Kidney (tissue), 14 donors: ENCODE results near the gene POLR2J. TPM values are rescaled to one million over a fixed set of nuclear protein-coding genes. Genes with fewer than 3 reads are reported as not detected.

ENCODE experiments used
- DNase-seq, 5 donors: peaks; one replicate each; pipeline ENCODE4 v3.0.0-alpha.2; 2013 to 2020
- FAIRE-seq: peaks from 2 replicates; lab custom pipeline; 2012; peaks lifted over from hg19 to GRCh38; lab: Jason Lieb, UNC
- H3K27ac ChIP-seq, 2 donors: one replicate each; pipeline ENCODE4 v1.7.0; 2013; ENCODE audit warnings: low read depth in 2 of 2, low read length in 2 of 2, inconsistent platforms in 1 of 2
- H3K27me3 ChIP-seq: one replicate; pipeline ENCODE4 v1.7.1; 2013; ENCODE audit warnings: low read length, inconsistent platforms; ENCODE audit not compliant: control insufficient read depth, insufficient read depth
- H3K36me3 ChIP-seq, 3 donors: one replicate each; pipeline versions ENCODE4 v1.7.0 to v1.7.1; 2013; ENCODE audit warnings: low read length in 3 of 3, control low read depth in 1 of 3, inconsistent platforms in 1 of 3; ENCODE audit not compliant: insufficient read depth in 3 of 3, control insufficient read depth in 2 of 3
- H3K4me1 ChIP-seq, 3 donors: one replicate each; pipeline versions ENCODE4 v1.7.0 to v1.7.1; 2013; ENCODE audit warnings: low read length in 3 of 3, inconsistent platforms in 1 of 3, low read depth in 1 of 3; ENCODE audit not compliant: control insufficient read depth in 2 of 3, insufficient read depth in 2 of 3
- H3K4me3 ChIP-seq, 3 donors: one replicate each; pipeline versions ENCODE4 v1.7.0 to v1.8.1; 2013; ENCODE audit warnings: low read length in 3 of 3, control low read depth in 1 of 3, inconsistent platforms in 1 of 3
- H3K9ac ChIP-seq, 3 donors: one replicate each; pipeline versions ENCODE4 v1.7.0 to v1.7.1; 2013; ENCODE audit warnings: low read length in 3 of 3, control low read depth in 1 of 3, inconsistent platforms in 1 of 3
- H3K9me3 ChIP-seq, 3 donors: one replicate each; pipeline versions ENCODE4 v1.7.0 to v1.7.1; 2013; ENCODE audit warnings: low read length in 3 of 3, control low read depth in 1 of 3, inconsistent platforms in 1 of 3; ENCODE audit not compliant: control insufficient read depth in 2 of 3, insufficient read depth in 1 of 3
- intact Hi-C: fragments of 100-400 bp; cut with DNase I; formaldehyde crosslinking; loops from one replicate; pipeline ENCODE4 v1.11.1; 2022
- polyA plus RNA-seq: library from polyadenylated mRNA; stranded (reverse); fragments of 350-450 nt; fragmentation: Illumina TruSeq; extraction: RNeasy Lipid Tissue Mini Kit (QIAGEN cat#74804); gene quantifications from one replicate; pipeline ENCODE4 v1.2.3, GENCODE V29; 2014; ENCODE audit warnings: low read depth, low replicate concordance; ENCODE audit not compliant: insufficient read depth
- total RNA-seq: library from RNA; stranded (reverse); fragmentation: NEBNext Ultra II Directional; extraction: Animal tissue kit (Norgen Biotek cat#: 25700); gene quantifications from one replicate; pipeline ENCODE4 v1.2.1, GENCODE V29; 2021
- TF ChIP-seq, protein P1 (sequence below): IDR thresholded peaks from 3 replicates; pipeline ENCODE4 v1.5.1; 2012; ENCODE audit warnings: mild to moderate bottlenecking, moderate library complexity, borderline replicate concordance; ENCODE audit not compliant: insufficient read depth; ENCODE audit errors: extremely low read depth
- donor health status: control.
- donor health status: control.
- donor health status: control.
- donor health status: control.
- donor health status: control.
- donor health status: DM: yes; HTN: yes; CAD: no.
- donor health status: Normal renal cell carcinoma (clear cell type).

POLR2J gene
- total and polyA plus RNA-seq, 2 donors from 2014 or later, result 42.0 to 117 TPM

DNA sequence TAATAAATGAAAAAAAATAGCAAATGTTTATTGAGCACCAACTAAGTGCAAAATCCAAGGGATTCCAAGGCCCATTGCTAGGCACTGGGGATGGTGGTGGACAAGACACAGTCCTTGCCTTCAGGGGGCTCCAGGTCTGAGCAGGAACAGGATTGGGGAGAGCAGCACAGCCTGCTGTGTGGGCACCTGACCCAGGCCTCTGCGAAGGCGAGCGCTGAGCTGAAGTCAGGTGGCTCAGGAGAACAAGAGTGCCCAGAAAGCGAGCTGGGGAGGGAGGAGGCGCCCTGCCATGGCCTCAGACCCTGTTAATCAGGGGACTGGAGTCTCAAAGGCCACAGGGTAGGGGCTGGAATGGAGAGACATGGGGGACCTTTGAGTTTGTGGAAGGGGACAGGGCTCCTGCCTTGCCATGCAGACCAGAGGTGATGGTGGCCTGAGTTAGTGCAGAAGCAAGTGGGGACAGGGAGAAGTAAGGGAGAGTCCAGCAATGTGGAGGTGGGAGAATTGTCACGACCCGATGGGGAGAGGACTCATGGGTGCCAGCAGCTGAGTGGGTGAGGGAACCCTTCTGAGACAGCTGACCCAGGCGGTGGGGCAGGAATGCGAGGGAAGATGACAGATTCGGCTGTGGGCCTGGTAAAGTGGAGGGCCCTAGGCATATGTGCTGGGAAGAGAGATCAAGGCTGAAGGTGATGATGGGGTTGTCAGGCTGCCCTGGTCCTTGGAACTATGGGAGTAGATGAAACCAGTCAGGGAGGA is 49.4 kb downstream of the POLR2J start:
- Histone ChIP-seq H3K9me3 (no peaks in the 10 kb centered on the region), H3K27me3 (no peaks in the 10 kb centered on the region), H3K27ac (no peak overlapping the region), H3K4me1 (peaks cover 0 to 9% (median 7%) of the 10 kb centered on the region in 3 donors), H3K9ac (no peak overlapping the region), H3K36me3 (peaks cover 0 to 8% (median 2%) of the 10 kb centered on the region in 3 donors), H3K4me3 (no peak overlapping the region)
- no peak for DNase-seq
- intact Hi-C loops, result no loop called here
- TF ChIP-seq, protein P1, sequence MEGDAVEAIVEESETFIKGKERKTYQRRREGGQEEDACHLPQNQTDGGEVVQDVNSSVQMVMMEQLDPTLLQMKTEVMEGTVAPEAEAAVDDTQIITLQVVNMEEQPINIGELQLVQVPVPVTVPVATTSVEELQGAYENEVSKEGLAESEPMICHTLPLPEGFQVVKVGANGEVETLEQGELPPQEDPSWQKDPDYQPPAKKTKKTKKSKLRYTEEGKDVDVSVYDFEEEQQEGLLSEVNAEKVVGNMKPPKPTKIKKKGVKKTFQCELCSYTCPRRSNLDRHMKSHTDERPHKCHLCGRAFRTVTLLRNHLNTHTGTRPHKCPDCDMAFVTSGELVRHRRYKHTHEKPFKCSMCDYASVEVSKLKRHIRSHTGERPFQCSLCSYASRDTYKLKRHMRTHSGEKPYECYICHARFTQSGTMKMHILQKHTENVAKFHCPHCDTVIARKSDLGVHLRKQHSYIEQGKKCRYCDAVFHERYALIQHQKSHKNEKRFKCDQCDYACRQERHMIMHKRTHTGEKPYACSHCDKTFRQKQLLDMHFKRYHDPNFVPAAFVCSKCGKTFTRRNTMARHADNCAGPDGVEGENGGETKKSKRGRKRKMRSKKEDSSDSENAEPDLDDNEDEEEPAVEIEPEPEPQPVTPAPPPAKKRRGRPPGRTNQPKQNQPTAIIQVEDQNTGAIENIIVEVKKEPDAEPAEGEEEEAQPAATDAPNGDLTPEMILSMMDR, result no peak
- no peak for FAIRE-seq

DNA sequence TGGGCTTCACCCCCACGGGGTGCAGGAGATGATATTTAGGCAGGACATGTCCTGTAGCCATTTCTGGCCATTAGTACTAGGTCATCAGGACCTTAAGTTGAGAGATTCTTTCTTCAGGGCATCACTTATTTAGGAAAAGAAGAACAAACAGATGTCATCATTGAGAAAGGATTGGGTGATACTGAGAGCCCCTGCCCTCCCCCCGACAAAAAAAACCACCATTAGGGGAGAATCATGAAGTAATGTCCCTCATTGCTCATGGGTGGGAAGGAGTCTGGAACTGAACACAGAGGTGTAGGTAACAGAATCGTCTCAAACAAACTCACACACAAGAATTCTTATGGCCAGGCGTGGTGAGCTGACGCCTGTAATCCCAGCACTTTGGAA is 51.7 kb downstream of the POLR2J start:
- FAIRE-seq (no peak), DNase-seq (no peak)
- Histone ChIP-seq H3K4me3 (no peak overlapping the region), H3K4me1 (peaks cover 0 to 7% (median 4%) of the 10 kb centered on the region in 3 donors), H3K27ac (peak overlapping the region in 1 of 2 donors; percentile 11), H3K9me3 (no peaks in the 10 kb centered on the region), H3K36me3 (peaks cover 0 to 10% (median 2%) of the 10 kb centered on the region in 3 donors), H3K27me3 (no peaks in the 10 kb centered on the region), H3K9ac (no peak overlapping the region)
- intact Hi-C loops, result no loop called here
- TF ChIP-seq, protein P1, result no peak

DNA sequence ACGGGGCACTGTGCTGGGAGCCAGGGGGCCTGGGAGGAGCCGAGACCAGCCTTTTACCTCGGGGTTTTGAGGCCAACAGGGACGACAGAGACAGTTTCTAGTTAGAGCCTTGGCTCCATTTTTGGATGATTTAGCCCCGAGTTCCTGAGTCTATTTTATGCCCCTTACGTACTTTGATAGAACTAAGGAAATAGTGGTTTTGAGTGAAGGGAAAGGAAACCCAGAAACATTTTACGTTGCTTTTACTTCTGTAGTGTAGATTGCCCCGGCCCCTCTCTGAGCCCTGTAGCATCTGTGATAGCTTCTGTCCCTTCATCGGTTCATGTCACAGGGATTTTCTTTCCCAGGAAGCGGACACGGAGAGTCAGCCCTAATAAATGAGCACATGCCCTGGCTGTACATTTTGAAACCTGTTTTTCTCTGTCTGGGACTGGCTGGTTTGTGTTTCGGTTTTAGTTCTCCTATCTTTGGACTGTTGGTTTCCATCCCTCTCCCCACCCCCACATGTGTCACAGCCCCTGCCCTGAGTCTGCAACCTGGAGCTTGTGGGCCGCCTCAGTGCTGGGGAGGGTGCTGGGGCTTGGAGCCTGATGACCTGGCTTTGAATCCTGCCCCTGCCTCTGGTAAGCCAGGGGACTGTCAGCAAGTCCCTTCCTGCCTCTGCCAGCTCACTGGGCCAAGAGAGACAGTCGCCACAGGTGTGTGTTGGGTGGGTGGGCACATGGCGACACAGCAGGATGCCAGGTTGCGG is 52.3 kb downstream of the POLR2J start:
- DNase-seq (no peak), FAIRE-seq (no peak)
- no peak overlapping the region for H3K9ac ChIP-seq
- TF ChIP-seq, protein P1, result no peak
- H3K4me3 ChIP-seq, result no peak overlapping the region
- peaks cover 0 to 13% (median 2%) of the 10 kb centered on the region in 3 donors for H3K36me3 ChIP-seq
- intact Hi-C loops, result no loop called here
- H3K4me1 ChIP-seq, result peaks cover 0 to under 1% (median 0%) of the 10 kb centered on the region in 3 donors
- no peaks in the 10 kb centered on the region for H3K27me3 ChIP-seq
- no peaks in the 10 kb centered on the region for H3K9me3 ChIP-seq
- H3K27ac ChIP-seq, result peak overlapping the region in 1 of 2 donors; percentile 11
